HG03280 (cell line): ENCODE results near the gene FGFRL1.
A peak's percentile ranks its signal among the peaks of the same experiment; 100 is the strongest.
"Not testable (repeated sequence)": the region's sequence is repeated elsewhere in the genome, so short reads cannot be mapped to it uniquely, and the experiment has no call there.

ENCODE experiments used
- ATAC-seq: cut with Tn5 transposase; IDR thresholded peaks from one replicate; pipeline ENCODE4 v1.9.1; 2021; ENCODE audit warnings: mild to moderate bottlenecking, moderate library complexity; ENCODE audit not compliant: unreplicated experiment

The FGFRL1 gene

GRCh38 chr4:973431-974397, 37.7 kb upstream of the FGFRL1 start, which contains the start of gene DGKQ:
TSS of gene DGKQ (minus strand) at chr4:973569. CDS start at chr4:973482, 87 bp downstream.
- ATAC-seq, result peak; percentile 79

GRCh38 chr4:974668-975067, 36.8 kb upstream of the FGFRL1 start:
- no peak for ATAC-seq

- not testable (repeated sequence) for ATAC-seq
Measured at GRCh38 chr4:976016-976415, 35.4 kb upstream of the FGFRL1 start.

- no peak for ATAC-seq
Measured at GRCh38 chr4:978957-979701, 32.3 kb upstream of the FGFRL1 start.

GRCh38 chr4:982291-982690, 29.1 kb upstream of the FGFRL1 start:
- no peak for ATAC-seq

- no peak for ATAC-seq
Measured at GRCh38 chr4:982814-983213, 28.6 kb upstream of the FGFRL1 start.

- ATAC-seq, result no peak
Measured at GRCh38 chr4:984336-985054, 26.9 kb upstream of the FGFRL1 start.

- ATAC-seq, result peak; percentile 33
Measured at GRCh38 chr4:985123-985830, 26.1 kb upstream of the FGFRL1 start.

GRCh38 chr4:986428-986878, 25.0 kb upstream of the FGFRL1 start:
- ATAC-seq, result no peak

- peak; percentile 73 for ATAC-seq
Measured at GRCh38 chr4:986879-987623, 24.4 kb upstream of the FGFRL1 start, which contains the start of gene IDUA. TSS of gene IDUA (plus strand) at chr4:987044. CDS start at chr4:987085, 41 bp downstream.

GRCh38 chr4:987624-988513, 23.6 kb upstream of the FGFRL1 start:
- ATAC-seq, result no peak

GRCh38 chr4:988726-989721, 22.4 kb upstream of the FGFRL1 start:
- ATAC-seq, result no peak

- ATAC-seq, result no peak
Measured at GRCh38 chr4:989722-990471, 21.5 kb upstream of the FGFRL1 start.

- no peak for ATAC-seq
Measured at GRCh38 chr4:990746-991367, 20.6 kb upstream of the FGFRL1 start.

- ATAC-seq, result no peak
Measured at GRCh38 chr4:991451-992296, 19.8 kb upstream of the FGFRL1 start.
